A673 (cell line): Measurements from ENCODE around the gene TTC7B. TPM values are rescaled to one million over a fixed set of nuclear protein-coding genes. Genes with fewer than 3 reads are reported as not detected.

Experiments used
- BruUV-seq: library from RNA; stranded (reverse); fragments of 400-500 nt; replicated peaks from 2 replicates; lab custom pipeline; 2021; lab: Mats Ljungman, UMichigan
- CTCF ChIA-PET: fragments of 300-600 bp; sonication (Branson Sonifier 250); formaldehyde crosslinking; loops from one replicate; lab custom pipeline; 2022; ENCODE audit warnings: antibody characterized with exemption; lab: Charles Lee
- POLR2A ChIA-PET: fragments of 300-600 bp; sonication (Branson Sonifier 250); formaldehyde crosslinking; loops from one replicate; lab custom pipeline; 2022; ENCODE audit warnings: antibody characterized with exemption; ENCODE audit not compliant: low non-redundant PET; lab: Charles Lee
- DNase-seq: peaks from one replicate; pipeline ENCODE4 v3.0.0-alpha.2; 2015; ENCODE audit warnings: low spot score
- H3K27ac ChIP-seq: fragments of 200-600 bp; sonication (generic); 2 replicates; pipeline ENCODE4 v1.5.1; 2016; ENCODE audit warnings: mixed run types, low read depth, mild to moderate bottlenecking, mixed read lengths, antibody characterized with exemption, low read length; ENCODE audit not compliant: poor library complexity, severe bottlenecking
- H3K27me3 ChIP-seq: fragments of 200-600 bp; sonication (generic); replicated peaks from 2 replicates; pipeline ENCODE4 v1.6.1; 2017; ENCODE audit warnings: mixed run types, low read depth, mild to moderate bottlenecking, mixed read lengths, antibody characterized with exemption, low read length; ENCODE audit not compliant: insufficient read depth, poor library complexity
- H3K36me3 ChIP-seq: fragments of 200-600 bp; sonication (generic); 2 replicates; pipeline ENCODE4 v1.6.1; 2016; ENCODE audit warnings: mixed run types, mild to moderate bottlenecking, mixed read lengths, antibody characterized with exemption, low read length; ENCODE audit not compliant: insufficient read depth, poor library complexity, severe bottlenecking
- H3K4me1 ChIP-seq: fragments of 200-600 bp; sonication (generic); 2 replicates; pipeline ENCODE4 v1.6.1; 2017; ENCODE audit warnings: mixed run types, mild to moderate bottlenecking, mixed read lengths, antibody characterized with exemption, low read length; ENCODE audit not compliant: insufficient read depth, poor library complexity, severe bottlenecking
- H3K4me3 ChIP-seq: fragments of 200-600 bp; sonication (generic); 2 replicates; pipeline ENCODE4 v1.5.1; 2016; ENCODE audit warnings: low read depth, mixed run types, mild to moderate bottlenecking, mixed read lengths, low read length; ENCODE audit not compliant: poor library complexity, severe bottlenecking
- H3K9me3 ChIP-seq: fragments of 200-600 bp; sonication (generic); 2 replicates; pipeline ENCODE4 v1.6.1; 2016; ENCODE audit warnings: mixed run types, low read depth, mild to moderate bottlenecking, mixed read lengths, antibody characterized with exemption, low read length; ENCODE audit not compliant: poor library complexity, severe bottlenecking
- EZH2 ChIP-seq: fragments of 200-600 bp; sonication (generic); IDR thresholded peaks from 2 replicates; pipeline ENCODE4 v1.6.1; 2017; ENCODE audit warnings: borderline replicate concordance, low read depth, mild to moderate bottlenecking, mixed read lengths, antibody characterized with exemption, low read length; ENCODE audit not compliant: poor library complexity, severe bottlenecking
- intact Hi-C: fragments of 100-400 bp; cut with micrococcal nuclease; formaldehyde crosslinking; loops from one replicate; pipeline ENCODE4 v1.10.0; 2022; ENCODE audit not compliant: unreplicated experiment
- total RNA-seq: library from RNA; stranded (reverse); gene quantifications from 2 replicates; pipeline ENCODE4 v1.2.3, GENCODE V29; 2021
- TF ChIP-seq, protein P1 (sequence below): fragments of 300-800, 200-600 bp; sonication (generic); conservative IDR thresholded peaks from 2 replicates; pipeline ENCODE4 v1.5.1; 2017; ENCODE audit warnings: low read depth, mild to moderate bottlenecking, antibody characterized with exemption, low read length, moderate library complexity, mixed read lengths

The TTC7B gene
- total RNA-seq, 1 experiment from 2014 or later = 39.2 TPM

DNA sequence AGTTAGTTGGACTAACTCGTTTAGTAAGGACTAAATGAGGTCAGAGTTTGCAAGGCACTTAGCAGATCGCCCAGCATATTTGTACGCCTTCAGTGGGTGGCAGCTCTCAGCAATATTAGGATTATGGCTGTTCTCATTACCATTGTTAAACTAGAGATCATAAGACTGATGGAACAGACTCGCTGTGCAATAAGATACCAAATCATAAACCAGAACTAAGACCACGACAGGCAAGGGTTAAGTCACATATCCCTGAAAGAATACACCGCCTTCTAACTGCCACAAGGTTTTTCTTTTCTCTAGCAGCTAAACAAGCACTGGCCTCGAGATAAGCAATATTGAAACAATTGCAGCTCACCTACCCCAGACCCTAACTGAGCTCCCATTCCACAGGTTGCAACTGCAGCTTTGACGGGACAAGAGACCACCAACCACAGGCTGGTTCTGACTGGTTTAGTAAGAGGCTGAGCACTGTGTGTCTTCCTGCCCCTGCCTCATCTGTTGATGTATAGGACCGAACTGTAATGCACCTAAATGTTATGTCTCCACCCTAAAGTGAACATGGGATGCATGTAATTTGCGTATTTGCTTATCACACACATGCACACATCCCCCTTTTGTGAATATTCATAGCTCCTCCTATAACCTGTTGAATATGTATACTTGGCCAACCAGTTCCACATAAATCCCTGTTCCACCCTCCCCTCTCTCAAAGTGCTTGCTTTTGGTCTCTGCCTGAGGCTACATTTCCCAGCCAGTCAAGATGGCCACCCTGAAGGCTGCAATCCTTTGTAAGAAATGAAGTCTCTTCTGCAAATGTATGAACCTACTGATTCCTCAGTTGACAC lies 266.2 kb downstream of the TTC7B start:
- Histone ChIP-seq H3K4me1 (peaks cover 11% of the 10 kb centered on the region), H3K9me3 (no peaks in the 10 kb centered on the region), H3K36me3 (no peaks in the 10 kb centered on the region), H3K27ac (no peak overlapping the region), H3K27me3 (no peaks in the 10 kb centered on the region), H3K4me3 (no peak overlapping the region)
- intact Hi-C loops = no loop called here
- no peak for DNase-seq
- CTCF ChIA-PET = no interaction called here
- POLR2A ChIA-PET = no interaction called here
- TF ChIP-seq, protein P1, sequence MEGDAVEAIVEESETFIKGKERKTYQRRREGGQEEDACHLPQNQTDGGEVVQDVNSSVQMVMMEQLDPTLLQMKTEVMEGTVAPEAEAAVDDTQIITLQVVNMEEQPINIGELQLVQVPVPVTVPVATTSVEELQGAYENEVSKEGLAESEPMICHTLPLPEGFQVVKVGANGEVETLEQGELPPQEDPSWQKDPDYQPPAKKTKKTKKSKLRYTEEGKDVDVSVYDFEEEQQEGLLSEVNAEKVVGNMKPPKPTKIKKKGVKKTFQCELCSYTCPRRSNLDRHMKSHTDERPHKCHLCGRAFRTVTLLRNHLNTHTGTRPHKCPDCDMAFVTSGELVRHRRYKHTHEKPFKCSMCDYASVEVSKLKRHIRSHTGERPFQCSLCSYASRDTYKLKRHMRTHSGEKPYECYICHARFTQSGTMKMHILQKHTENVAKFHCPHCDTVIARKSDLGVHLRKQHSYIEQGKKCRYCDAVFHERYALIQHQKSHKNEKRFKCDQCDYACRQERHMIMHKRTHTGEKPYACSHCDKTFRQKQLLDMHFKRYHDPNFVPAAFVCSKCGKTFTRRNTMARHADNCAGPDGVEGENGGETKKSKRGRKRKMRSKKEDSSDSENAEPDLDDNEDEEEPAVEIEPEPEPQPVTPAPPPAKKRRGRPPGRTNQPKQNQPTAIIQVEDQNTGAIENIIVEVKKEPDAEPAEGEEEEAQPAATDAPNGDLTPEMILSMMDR = no peak
- TF ChIP-seq EZH2 = no peak
- BruUV-seq = no TSS peak

DNA sequence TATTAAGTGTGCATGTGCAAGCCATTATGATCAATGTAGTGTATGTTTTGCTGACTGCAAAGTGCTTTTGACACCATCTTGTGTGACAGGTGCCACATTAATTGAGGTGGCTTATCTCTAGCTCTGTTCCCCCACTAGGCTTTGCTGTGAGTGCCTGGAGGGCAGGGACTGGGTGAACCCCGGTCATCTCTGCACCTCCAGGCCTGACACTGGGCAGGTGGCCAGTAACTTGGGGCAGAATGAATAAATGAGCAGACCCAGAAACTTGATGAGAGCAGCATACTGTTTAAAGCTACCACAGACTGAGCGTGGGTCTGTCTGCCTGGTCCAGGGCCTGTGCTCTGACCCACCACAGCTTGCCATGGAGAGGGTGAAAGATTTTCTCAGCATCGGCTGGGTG lies 267.8 kb downstream of the TTC7B start:
- H3K27me3 ChIP-seq = no peaks in the 10 kb centered on the region
- H3K9me3 ChIP-seq = no peaks in the 10 kb centered on the region
- TF ChIP-seq EZH2 = no peak
- TF ChIP-seq, protein P1 = no peak
- intact Hi-C loops = no loop called here
- H3K4me1 ChIP-seq = peaks cover 2% of the 10 kb centered on the region
- no peaks in the 10 kb centered on the region for H3K36me3 ChIP-seq
- ChIA-PET CTCF (no interaction called here), POLR2A (no interaction called here)
- BruUV-seq = no TSS peak
- no peak overlapping the region for H3K27ac ChIP-seq
- no peak overlapping the region for H3K4me3 ChIP-seq
- no peak for DNase-seq

DNA sequence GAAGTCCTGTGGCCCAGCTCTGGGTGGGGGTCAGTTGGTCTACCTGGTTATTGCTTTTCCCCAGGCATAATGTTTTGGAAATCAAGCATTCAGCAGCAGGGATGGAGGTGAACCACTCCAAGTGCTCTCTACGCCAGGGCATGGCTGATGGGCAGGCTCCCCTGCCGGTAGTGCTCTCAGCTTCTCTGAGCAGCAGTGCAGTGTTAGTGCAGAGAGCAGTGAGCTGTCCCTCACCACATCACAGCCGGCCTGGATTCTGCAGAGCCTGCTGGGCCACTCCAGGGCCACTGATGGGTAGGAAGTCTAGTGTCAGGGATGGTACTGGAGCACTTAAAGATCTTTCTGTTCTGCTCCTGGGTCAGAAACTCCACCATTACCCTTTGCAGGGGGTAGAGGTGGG lies 268.3 kb downstream of the TTC7B start:
- no peaks in the 10 kb centered on the region for H3K9me3 ChIP-seq
- CTCF ChIA-PET = no interaction called here
- no peak for DNase-seq
- no peak overlapping the region for H3K27ac ChIP-seq
- TF ChIP-seq, protein P1 = no peak
- TF ChIP-seq EZH2 = no peak
- BruUV-seq = no TSS peak
- POLR2A ChIA-PET = no interaction called here
- H3K4me3 ChIP-seq = no peak overlapping the region
- intact Hi-C loops = no loop called here
- no peaks in the 10 kb centered on the region for H3K36me3 ChIP-seq
- no peaks in the 10 kb centered on the region for H3K4me1 ChIP-seq
- no peaks in the 10 kb centered on the region for H3K27me3 ChIP-seq
